SU-DHL-6 (cell line): ENCODE measurements around the gene SLC17A5.

ENCODE experiments used
- H2AFZ ChIP-seq: fragments of 200-600 bp; sonication (generic); 2 replicates; pipeline ENCODE4 v1.6.1; 2014; ENCODE audit warnings: low read depth, mild to moderate bottlenecking, moderate library complexity, mixed read lengths, antibody characterized with exemption, low read length; ENCODE audit not compliant: severe bottlenecking
- H3F3A ChIP-seq: fragments of 200-600 bp; shearing (Covaris generic); 2 replicates; pipeline ENCODE4 v1.6.0; 2016; ENCODE audit warnings: antibody characterized with exemption, mild to moderate bottlenecking; ENCODE audit not compliant: insufficient read depth
- H3K27ac ChIP-seq: fragments of 200-600 bp; sonication (generic); 2 replicates; pipeline ENCODE4 v1.5.1; 2016; ENCODE audit warnings: low read depth, mild to moderate bottlenecking, low read length, moderate library complexity, mixed read lengths
- H3K27me3 ChIP-seq: fragments of 200-600 bp; sonication (generic), shearing (Covaris generic); 2 replicates; pipeline ENCODE4 v1.6.0; 2014; ENCODE audit warnings: mild to moderate bottlenecking, low read length
- H3K36me3 ChIP-seq: fragments of 200-600 bp; sonication (generic); 2 replicates; pipeline ENCODE4 v1.6.1; 2014; ENCODE audit warnings: mild to moderate bottlenecking, low read length, mixed read lengths
- H3K4me2 ChIP-seq: fragments of 300-600, 200-600 bp; shearing (Covaris generic), sonication (generic); 2 replicates; pipeline ENCODE4 v1.6.0; 2014; ENCODE audit warnings: low read length, low read depth, mild to moderate bottlenecking; ENCODE audit not compliant: poor library complexity, severe bottlenecking
- H3K4me3 ChIP-seq: fragments of 200-600 bp; sonication (generic); 2 replicates; pipeline ENCODE4 v1.5.1; 2014; ENCODE audit warnings: antibody characterized with exemption, low read length, mild to moderate bottlenecking, mixed read lengths; ENCODE audit not compliant: insufficient read depth, poor library complexity, severe bottlenecking
- H3K79me2 ChIP-seq: fragments of 200-600 bp; sonication (generic); 2 replicates; pipeline ENCODE4 v1.6.1; 2014; ENCODE audit warnings: mild to moderate bottlenecking, low read length, moderate library complexity; ENCODE audit not compliant: insufficient read depth
- H3K9ac ChIP-seq: fragments of 200-600 bp; sonication (generic); 2 replicates; pipeline ENCODE4 v1.7.0; 2014; ENCODE audit warnings: mild to moderate bottlenecking, low read length
- H3K9me2 ChIP-seq: fragments of 200-600 bp; sonication (generic); replicated peaks from 2 replicates; pipeline ENCODE4 v1.6.1; 2014; ENCODE audit warnings: low read length; ENCODE audit not compliant: insufficient read depth
- H3K9me3 ChIP-seq: fragments of 200-600 bp; sonication (generic); 2 replicates; pipeline ENCODE4 v1.6.1; 2014; ENCODE audit warnings: low read length, mixed read lengths; ENCODE audit not compliant: insufficient read depth
- H4K20me1 ChIP-seq: fragments of 200-600 bp; sonication (generic); 2 replicates; pipeline ENCODE4 v1.6.1; 2014; ENCODE audit warnings: low read depth, mild to moderate bottlenecking, antibody characterized with exemption, low read length, moderate library complexity, mixed read lengths
- CTCF ChIP-seq: fragments of 200-600 bp; sonication (generic); IDR thresholded peaks from one replicate; pipeline ENCODE4 v1.5.1; 2017; ENCODE audit warnings: antibody characterized with exemption, mild to moderate bottlenecking, low read length, moderate library complexity; ENCODE audit not compliant: insufficient read depth, poor library complexity, severe bottlenecking
- EZH2phosphoT487 ChIP-seq: fragments of 200-600 bp; sonication (generic), shearing (Covaris generic); conservative IDR thresholded peaks from 2 replicates; pipeline ENCODE4 v1.6.1; 2018; ENCODE audit warnings: mild to moderate bottlenecking, antibody characterized with exemption, low read length, moderate library complexity, mixed read lengths

SLC17A5 gene

GRCh38 chr6:73613806-73614536, 39.8 kb downstream of the SLC17A5 start:
- Histone ChIP-seq H3K4me2 (no peak overlapping the region), H3K79me2 (no peaks in the 10 kb centered on the region), H3K27me3 (no peaks in the 10 kb centered on the region), H3K9me2 (no peaks in the 10 kb centered on the region), H3F3A (no peaks in the 10 kb centered on the region), H3K4me3 (no peak overlapping the region), H3K9ac (no peak overlapping the region), H4K20me1 (no peaks in the 10 kb centered on the region), H2AFZ (no peak overlapping the region), H3K36me3 (peaks cover 11% of the 10 kb centered on the region; the same call in 1 of the 2 replicates), H3K27ac (no peak overlapping the region), H3K9me3 (no peaks in the 10 kb centered on the region)
- TF ChIP-seq EZH2phosphoT487 (no peak), CTCF (no peak)

DNA sequence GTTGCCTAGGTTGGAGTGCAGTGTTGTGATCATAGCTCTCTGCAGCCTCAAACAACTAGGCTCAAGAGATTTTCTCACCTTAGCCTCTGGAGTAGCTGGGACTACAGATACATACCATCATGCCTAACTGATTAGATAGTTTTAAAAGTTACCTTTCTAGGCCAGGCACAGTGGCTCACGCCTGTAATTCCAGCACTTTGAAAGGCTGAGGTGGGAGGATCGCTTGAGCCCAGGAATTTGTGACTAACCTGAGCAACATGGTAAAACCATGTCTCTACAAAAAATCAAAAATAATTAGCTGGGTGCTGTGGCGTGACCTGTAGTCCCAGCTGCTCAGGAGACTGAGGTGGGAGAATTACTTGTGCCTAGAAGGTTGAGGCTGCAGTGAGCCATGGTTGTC, 41.2 kb downstream of the SLC17A5 start:
- Histone ChIP-seq H3K9me3 (no peaks in the 10 kb centered on the region), H3K4me3 (no peak overlapping the region), H3K9me2 (no peaks in the 10 kb centered on the region), H3K27me3 (no peaks in the 10 kb centered on the region), H4K20me1 (no peaks in the 10 kb centered on the region), H3K27ac (no peak overlapping the region), H3K36me3 (peaks cover 11% of the 10 kb centered on the region; the same call in 1 of the 2 replicates), H3F3A (no peaks in the 10 kb centered on the region), H3K79me2 (no peaks in the 10 kb centered on the region), H3K9ac (no peak overlapping the region), H3K4me2 (no peak overlapping the region), H2AFZ (no peak overlapping the region)
- no peak for TF ChIP-seq CTCF
- no peak for TF ChIP-seq EZH2phosphoT487

DNA sequence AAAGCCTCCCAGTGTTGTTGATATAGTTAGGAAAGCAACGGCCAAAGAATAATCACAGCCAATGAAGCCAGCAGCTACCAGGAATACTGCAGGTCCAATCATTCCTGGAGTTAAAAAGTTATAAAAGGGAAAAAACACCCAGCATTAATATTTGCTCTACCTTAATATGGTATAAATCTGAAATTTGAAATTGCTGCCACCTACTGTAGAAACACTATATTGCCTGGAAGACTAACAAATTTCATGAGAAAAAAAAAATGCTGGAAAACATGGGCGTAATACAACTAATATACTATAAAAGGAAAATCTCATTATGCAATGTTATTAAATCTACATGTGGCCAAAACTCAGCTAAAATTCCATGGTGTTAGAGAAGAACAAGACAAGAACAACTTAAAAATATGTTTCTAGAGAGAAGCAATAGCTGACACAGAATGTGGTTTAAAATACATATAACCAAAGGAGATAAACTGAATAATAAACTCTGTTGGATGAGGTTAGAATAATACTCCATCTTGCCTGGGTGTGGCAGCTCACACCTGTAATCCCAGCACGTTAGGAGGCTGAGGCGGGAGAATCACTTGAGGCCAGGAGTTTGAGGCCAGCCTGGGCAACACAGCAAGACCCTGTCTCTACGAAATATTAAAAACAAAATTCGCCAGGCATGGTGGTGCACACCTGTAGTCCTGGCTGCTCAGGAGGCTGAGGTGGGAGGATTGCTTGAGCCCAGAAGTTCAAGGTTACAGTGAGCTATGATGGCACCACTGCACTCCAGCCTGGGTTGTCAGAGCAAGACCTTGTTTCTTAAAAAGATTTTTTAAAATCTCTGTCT, 43.1 kb downstream of the SLC17A5 start:
- Histone ChIP-seq H2AFZ (no peak overlapping the region), H4K20me1 (no peaks in the 10 kb centered on the region), H3K9ac (no peak overlapping the region), H3K27me3 (no peaks in the 10 kb centered on the region), H3F3A (no peaks in the 10 kb centered on the region), H3K79me2 (no peaks in the 10 kb centered on the region), H3K4me3 (no peak overlapping the region), H3K27ac (no peak overlapping the region), H3K9me3 (no peaks in the 10 kb centered on the region), H3K9me2 (no peaks in the 10 kb centered on the region), H3K4me2 (no peak overlapping the region), H3K36me3 (peaks cover 11% of the 10 kb centered on the region; the same call in 1 of the 2 replicates)
- TF ChIP-seq EZH2phosphoT487 (no peak), CTCF (peak; percentile 41)
